Sigmoid colon (tissue), 7 donors: ENCODE measurements around the gene ZNF281. TPM values are rescaled to one million over a fixed set of nuclear protein-coding genes. Genes with fewer than 3 reads are reported as not detected.
"Not testable (repeated sequence)": the region's sequence is repeated elsewhere in the genome, so short reads cannot be mapped to it uniquely, and the experiment has no call there.

ENCODE experiments used
- DNase-seq: peaks from one replicate; pipeline ENCODE4 v3.0.0-alpha.2; 2019
- H3K27ac ChIP-seq, 4 donors: fragments of 200-600 bp; sonication (generic); one replicate each; pipeline ENCODE4 v1.5.1; 2016 to 2019; ENCODE audit warnings: mild to moderate bottlenecking in 1 of 4
- H3K27me3 ChIP-seq, 3 donors: fragments of 200-600 bp; sonication (generic); one replicate each; pipeline ENCODE4 v1.5.1; 2019; ENCODE audit warnings: mild to moderate bottlenecking in 1 of 3
- H3K36me3 ChIP-seq, 4 donors: fragments of 200-600 bp; sonication (generic); one replicate each; pipeline ENCODE4 v1.5.1; 2016 to 2019
- H3K4me1 ChIP-seq, 4 donors: fragments of 200-600 bp; sonication (generic); one replicate each; pipeline ENCODE4 v1.5.1; 2017 to 2019
- H3K4me3 ChIP-seq, 4 donors: fragments of 200-600 bp; sonication (generic); one replicate each; pipeline ENCODE4 v1.5.1; 2017 to 2019; ENCODE audit warnings: mild to moderate bottlenecking in 2 of 4, moderate library complexity in 1 of 4
- H3K9me3 ChIP-seq, 4 donors: fragments of 200-600 bp in 3 of 4; sonication (generic) in 3 of 4; one replicate each; pipeline versions ENCODE4 v1.5.1 to v1.6.1; 2013 to 2019
- EP300 ChIP-seq, 4 donors: sonication (generic); formaldehyde crosslinking; IDR thresholded peaks; one replicate each; pipeline ENCODE4 v1.6.1; 2017; ENCODE audit warnings: antibody characterized with exemption in 4 of 4
- POLR2A ChIP-seq, 2 donors: fragments of 450-650 bp; IDR thresholded peaks; one replicate each; pipeline ENCODE4 v1.6.1; 2016; ENCODE audit warnings: antibody characterized with exemption in 2 of 2, mild to moderate bottlenecking in 2 of 2, moderate library complexity in 2 of 2
- POLR2AphosphoS5 ChIP-seq, 4 donors: sonication (generic); formaldehyde crosslinking; IDR thresholded peaks; one replicate each; pipeline ENCODE4 v1.6.1; 2017; ENCODE audit warnings: antibody characterized with exemption in 4 of 4
- WGBS, 2 donors: extraction: QIAGEN DNeasy Blood & Tissue Kit; methylation state at CpG; one replicate each; pipeline ENCODE4 v1.1.7; 2013; 5-methylcytosine and 5-hydroxymethylcytosine counted together
- intact Hi-C: fragments of 100-400 bp; cut with DNase I; formaldehyde crosslinking; loops from one replicate; pipeline ENCODE4 v1.15.1; 2023
- polyA plus RNA-seq, 3 donors: library from polyadenylated mRNA; stranded (reverse); fragments of 200-250 nt; gene quantifications; one replicate each; pipeline ENCODE4 v1.2.3, GENCODE V29; 2013
- total RNA-seq, 4 donors: library from RNA; depleted of rRNA; stranded (reverse); fragments of >200 nt; gene quantifications; one replicate each; pipeline ENCODE4 v1.1.0, GENCODE V29; 2016
- TF ChIP-seq, protein P1 (sequence below), 4 experiments: fragments of 450-650 bp in 3 of 4; fragments of 200-600 bp in 1 of 4; IDR thresholded peaks; one replicate each; pipeline ENCODE4 v1.5.1; 2016 to 2019; ENCODE audit warnings: antibody characterized with exemption in 4 of 4, mild to moderate bottlenecking in 3 of 4, moderate library complexity in 2 of 4
- donor health status: healthy with polysubstance abuse.
- donor health status: Bipolar disorder and iron deficiency.
- donor health status: healthy.

The ZNF281 gene
- total and polyA plus RNA-seq, 7 donors: 2.1 to 16.4 (median 13.2) TPM

DNA sequence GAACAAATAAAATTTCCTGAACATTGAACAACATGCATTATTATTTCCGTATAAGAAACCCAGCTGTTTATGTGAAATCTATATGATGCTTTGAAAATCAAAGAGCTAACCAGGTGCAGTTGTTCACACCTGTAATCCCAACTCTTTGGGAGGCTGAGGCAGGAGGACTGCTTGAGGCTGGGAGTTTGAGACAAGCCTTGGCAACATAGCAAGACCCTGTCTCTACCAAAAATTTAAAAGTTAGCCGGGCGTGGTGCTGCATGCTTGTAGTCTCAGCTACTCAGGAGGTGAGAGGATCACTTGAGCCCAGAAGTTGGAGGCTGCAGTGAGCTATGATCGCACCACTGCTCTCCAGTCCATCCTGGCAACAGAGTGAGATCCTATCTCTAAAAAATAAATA, 4.8 kb upstream of the ZNF281 start:
- no peak for TF ChIP-seq EP300 (IDR thresholded peaks at IDR 0.05)
- TF ChIP-seq POLR2A (IDR thresholded peaks at IDR 0.05): no peak
- TF ChIP-seq, protein P1, sequence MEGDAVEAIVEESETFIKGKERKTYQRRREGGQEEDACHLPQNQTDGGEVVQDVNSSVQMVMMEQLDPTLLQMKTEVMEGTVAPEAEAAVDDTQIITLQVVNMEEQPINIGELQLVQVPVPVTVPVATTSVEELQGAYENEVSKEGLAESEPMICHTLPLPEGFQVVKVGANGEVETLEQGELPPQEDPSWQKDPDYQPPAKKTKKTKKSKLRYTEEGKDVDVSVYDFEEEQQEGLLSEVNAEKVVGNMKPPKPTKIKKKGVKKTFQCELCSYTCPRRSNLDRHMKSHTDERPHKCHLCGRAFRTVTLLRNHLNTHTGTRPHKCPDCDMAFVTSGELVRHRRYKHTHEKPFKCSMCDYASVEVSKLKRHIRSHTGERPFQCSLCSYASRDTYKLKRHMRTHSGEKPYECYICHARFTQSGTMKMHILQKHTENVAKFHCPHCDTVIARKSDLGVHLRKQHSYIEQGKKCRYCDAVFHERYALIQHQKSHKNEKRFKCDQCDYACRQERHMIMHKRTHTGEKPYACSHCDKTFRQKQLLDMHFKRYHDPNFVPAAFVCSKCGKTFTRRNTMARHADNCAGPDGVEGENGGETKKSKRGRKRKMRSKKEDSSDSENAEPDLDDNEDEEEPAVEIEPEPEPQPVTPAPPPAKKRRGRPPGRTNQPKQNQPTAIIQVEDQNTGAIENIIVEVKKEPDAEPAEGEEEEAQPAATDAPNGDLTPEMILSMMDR (IDR thresholded peaks at IDR 0.05): no peak
- no peak for TF ChIP-seq POLR2AphosphoS5 (IDR thresholded peaks at IDR 0.05)
- peaks cover 0 to 22% (median 15%) of the 10 kb centered on the region in 4 donors for H3K4me1 ChIP-seq
- H3K4me3 ChIP-seq: no peak overlapping the region
- intact Hi-C loops: loop anchor here (5.0 kb wide), 1 partner anchor 62 kb away; no protein-coding TSS in a partner anchor
- no peaks in the 10 kb centered on the region for H3K36me3 ChIP-seq
- WGBS, 2 donors: 93 to 95% methylated on average over 4 of the region's 4 CpGs
- H3K27me3 ChIP-seq: no peaks in the 10 kb centered on the region
- no peaks in the 10 kb centered on the region for H3K9me3 ChIP-seq
- no peak overlapping the region for H3K27ac ChIP-seq
- DNase-seq: no peak

DNA sequence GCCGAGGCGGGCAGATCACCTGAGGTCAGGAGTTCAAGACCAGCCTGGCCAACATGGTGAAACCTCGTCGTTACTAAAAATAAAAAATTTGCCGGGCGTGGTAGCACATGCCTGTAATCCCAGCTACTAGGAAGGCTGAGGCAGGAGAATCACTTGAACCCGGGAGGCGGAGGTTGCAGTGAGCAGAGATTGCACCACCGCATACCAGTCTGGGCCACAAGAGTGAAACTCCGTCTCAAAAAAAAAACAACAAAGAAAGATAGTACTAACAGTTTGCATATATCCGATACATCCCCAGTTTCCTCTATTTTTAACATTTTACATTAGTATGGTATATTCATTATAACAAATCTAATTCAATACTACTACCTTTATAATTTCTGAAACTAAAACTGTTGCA, 3.9 kb upstream of the ZNF281 start:
- H3K27me3 ChIP-seq, DNase-seq, H3K27ac ChIP-seq, H3K4me3 ChIP-seq, H3K9me3 ChIP-seq, H3K36me3 ChIP-seq: not testable (repeated sequence)
- peaks cover 0 to 26% (median 19%) of the 10 kb centered on the region in 4 donors for H3K4me1 ChIP-seq
- intact Hi-C loops: loop anchor here (5.0 kb wide), 1 partner anchor 61 kb away; no protein-coding TSS in a partner anchor
- 72 to 78% methylated on average over 11 of the region's 11 CpGs for WGBS, 2 donors

DNA sequence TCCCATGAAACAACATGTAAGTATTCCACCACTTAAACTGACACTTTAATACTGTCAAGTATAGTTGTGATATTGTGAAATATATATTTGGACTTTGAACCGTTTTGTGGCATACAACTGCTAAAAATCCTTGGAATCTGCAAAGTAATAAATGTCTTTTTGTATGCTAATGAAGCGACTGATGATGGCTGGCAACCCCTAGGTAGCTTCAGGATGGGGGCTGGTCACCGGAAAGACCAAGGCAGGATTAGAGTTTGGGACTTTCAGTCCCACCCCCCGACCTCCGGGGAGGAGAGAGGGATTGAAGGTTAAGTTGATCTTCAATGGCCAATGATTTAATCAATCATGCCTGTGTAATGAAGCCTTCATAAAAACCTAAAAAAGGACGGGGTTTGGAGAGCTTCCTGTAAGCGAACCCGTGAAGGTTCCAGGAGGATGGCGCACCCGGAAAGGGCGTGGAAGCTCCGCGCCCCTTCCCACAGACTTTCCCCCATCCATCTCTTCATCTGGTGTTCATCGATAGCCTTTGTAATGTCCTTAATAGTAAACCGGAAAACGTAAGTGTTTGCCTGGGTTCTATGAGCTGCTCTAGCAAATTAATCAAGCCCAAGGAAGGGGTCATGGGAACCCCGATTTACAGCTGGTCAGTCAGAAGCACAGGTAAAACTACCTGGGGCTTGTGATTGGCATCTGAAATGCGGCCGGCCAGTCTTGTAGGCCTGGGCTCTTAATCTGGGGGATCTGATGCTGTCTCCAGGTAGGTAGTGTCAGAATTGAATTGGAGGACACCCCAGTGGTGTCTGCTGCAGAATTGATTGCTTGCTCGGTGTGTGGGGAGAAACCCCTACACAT, 1.8 kb upstream of the ZNF281 start:
- TF ChIP-seq EP300 (IDR thresholded peaks at IDR 0.05) (no peak), POLR2A (IDR thresholded peaks at IDR 0.05) (no peak), POLR2AphosphoS5 (IDR thresholded peaks at IDR 0.05) (no peak)
- TF ChIP-seq, protein P1 (IDR thresholded peaks at IDR 0.05): no peak
- Histone ChIP-seq H3K4me1 (peaks cover 0 to 47% (median 38%) of the 10 kb centered on the region in 4 donors), H3K27ac (no peak overlapping the region), H3K27me3 (no peaks in the 10 kb centered on the region), H3K9me3 (no peaks in the 10 kb centered on the region), H3K4me3 (no peak overlapping the region), H3K36me3 (no peaks in the 10 kb centered on the region)
- intact Hi-C loops: loop anchor here (5.0 kb wide), 1 partner anchor 59 kb away; no protein-coding TSS in a partner anchor
- no peak for DNase-seq
- WGBS, 2 donors: 63 to 69% methylated on average over 20 of the region's 20 CpGs

DNA sequence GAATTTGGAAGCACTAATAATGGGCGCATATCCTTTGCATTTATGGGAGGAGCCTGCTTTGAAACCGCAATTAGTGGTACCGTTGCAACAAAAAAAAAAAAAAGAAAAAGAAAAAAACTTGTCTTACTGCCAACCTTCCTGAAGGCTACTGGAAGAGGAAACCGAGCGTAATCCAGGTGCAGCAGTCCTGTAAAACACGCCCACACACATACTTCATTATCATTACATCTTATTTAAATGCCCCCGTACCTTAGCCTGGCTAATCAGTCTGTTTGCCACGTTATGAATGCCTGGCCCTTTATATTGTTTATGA, 686 bp upstream of the ZNF281 start:
- DNase-seq: no peak
- intact Hi-C loops: loop anchor here (5.0 kb wide), 1 partner anchor 58 kb away; no protein-coding TSS in a partner anchor
- TF ChIP-seq EP300 (IDR thresholded peaks at IDR 0.05) (no peak), POLR2AphosphoS5 (IDR thresholded peaks at IDR 0.05) (no peak), POLR2A (IDR thresholded peaks at IDR 0.05) (no peak)
- TF ChIP-seq, protein P1 (IDR thresholded peaks at IDR 0.05): no peak
- WGBS, 2 donors: 1 to 6% methylated on average over 8 of the region's 8 CpGs
- Histone ChIP-seq H3K4me1 (peaks cover 0 to 47% (median 42%) of the 10 kb centered on the region in 4 donors), H3K27me3 (no peaks in the 10 kb centered on the region), H3K9me3 (no peaks in the 10 kb centered on the region), H3K36me3 (no peaks in the 10 kb centered on the region), H3K4me3 (peak overlapping the region; percentile 84 to 99 (median 94)), H3K27ac (peak overlapping the region; percentile 89 to 95 (median 94))

DNA sequence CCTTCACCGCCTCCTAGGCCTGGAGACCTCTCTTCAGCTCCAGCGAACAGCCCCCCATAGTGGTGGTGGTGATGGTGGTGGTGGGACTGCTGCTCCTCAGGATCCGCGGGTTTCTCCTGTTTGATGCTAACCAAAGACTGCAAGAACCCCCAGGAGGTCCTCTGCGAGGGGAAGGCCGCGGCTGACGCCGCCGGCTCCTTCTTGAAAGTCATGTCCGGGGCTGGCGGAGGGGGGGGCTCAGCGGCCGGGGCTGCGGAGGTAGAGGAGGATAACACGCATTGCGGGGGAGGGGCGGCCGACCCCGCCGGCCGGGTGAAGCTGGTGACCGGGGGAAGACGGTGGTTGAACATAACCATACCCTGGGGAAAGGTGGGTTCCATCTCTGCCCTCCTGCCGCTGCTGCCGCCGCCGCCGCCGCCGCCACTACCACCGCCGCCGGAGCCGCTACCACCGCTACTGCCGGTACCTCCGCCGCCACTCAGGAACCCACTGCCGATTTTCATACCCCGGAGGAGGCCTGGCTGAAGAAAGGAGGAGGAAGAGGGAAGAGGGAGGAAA, 554 bp downstream of the ZNF281 start:
- Histone ChIP-seq H3K9me3 (no peaks in the 10 kb centered on the region), H3K4me3 (peak overlapping the region; percentile 84 to 99 (median 94)), H3K36me3 (peaks cover 0 to 5% (median 0%) of the 10 kb centered on the region in 4 donors), H3K4me1 (peaks cover 0 to 55% (median 45%) of the 10 kb centered on the region in 4 donors), H3K27ac (peak overlapping the region; percentile 89 to 95 (median 94)), H3K27me3 (no peaks in the 10 kb centered on the region)
- TF ChIP-seq POLR2A (IDR thresholded peaks at IDR 0.05): no peak
- intact Hi-C loops: loop anchor here (5.0 kb wide), 1 partner anchor 42 kb away; no protein-coding TSS in a partner anchor
- peak; percentile 74 for DNase-seq
- 3% methylated on average over 41 of the region's 41 CpGs for WGBS, 2 donors
